H54 (cell line): ENCODE data around the gene TCEAL4.
A peak's percentile ranks its signal among the peaks of the same experiment; 100 is the strongest.
"Not testable (repeated sequence)": the region's sequence is repeated elsewhere in the genome, so short reads cannot be mapped to it uniquely, and the experiment has no call there.

Source experiments
- DNase-seq: peaks from one replicate; pipeline ENCODE4 v3.0.0; 2011; ENCODE audit warnings: low spot score, mixed read lengths; ENCODE audit not compliant: insufficient read length
- FAIRE-seq: peaks from 3 replicates; lab custom pipeline; 2011; peaks lifted over from hg19 to GRCh38; lab: Jason Lieb, UNC
- POLR2A ChIP-seq: IDR thresholded peaks from 2 replicates; pipeline ENCODE4 v1.6.1; 2011; ENCODE audit warnings: low read depth, mild to moderate bottlenecking, low read length

The TCEAL4 gene

GRCh38 chrX:103562801-103563200, 22.5 kb upstream of the TCEAL4 start:
- DNase-seq, result no peak
- no peak for TF ChIP-seq POLR2A
- peak; percentile 76 for FAIRE-seq

GRCh38 chrX:103565197-103565596, 20.1 kb upstream of the TCEAL4 start:
- FAIRE-seq (no peak), DNase-seq (no peak)
- no peak for TF ChIP-seq POLR2A

- FAIRE-seq, result no peak
- TF ChIP-seq POLR2A, result no peak
- no peak for DNase-seq
These were observed 19.6 kb upstream of the TCEAL4 start for GRCh38 chrX:103565752-103566151.

GRCh38 chrX:103571121-103571520, 14.2 kb upstream of the TCEAL4 start:
- TF ChIP-seq POLR2A, result no peak
- no peak for FAIRE-seq

GRCh38 chrX:103571726-103572125, 13.6 kb upstream of the TCEAL4 start:
- no peak for FAIRE-seq
- no peak for DNase-seq
- no peak for TF ChIP-seq POLR2A

More at GRCh38 chrX:103571121-103571520, 14.2 kb upstream of the TCEAL4 start:
- DNase-seq, result no peak

DNA sequence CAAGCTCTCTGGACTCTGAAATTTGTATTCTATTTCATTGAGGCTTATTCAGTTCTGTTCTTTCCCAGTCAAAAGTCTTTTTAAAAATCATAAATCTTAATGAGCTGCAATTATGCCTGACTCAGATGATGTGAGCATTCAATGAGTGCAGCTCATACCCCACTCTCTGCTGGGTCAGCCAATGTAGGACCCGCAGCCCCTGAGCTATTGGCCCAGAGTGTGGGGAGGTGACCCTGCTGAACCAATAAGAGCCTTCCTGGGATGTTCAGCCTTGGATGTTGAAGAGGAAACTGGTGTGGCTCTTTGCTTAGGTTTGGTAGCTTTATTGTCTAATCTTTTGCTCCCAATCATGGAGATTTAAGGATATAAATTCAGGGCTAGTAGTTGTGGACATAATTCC, 12.1 kb upstream of the TCEAL4 start:
- FAIRE-seq, result no peak
- no peak for TF ChIP-seq POLR2A
- no peak for DNase-seq

GRCh38 chrX:103584596-103584995, 719 bp upstream of the TCEAL4 start:
- FAIRE-seq, result no peak
- no peak for DNase-seq
- no peak for TF ChIP-seq POLR2A

- no peak for DNase-seq
- no peak for TF ChIP-seq POLR2A
These were observed 965 bp downstream of the TCEAL4 start for GRCh38 chrX:103586314-103586646.

GRCh38 chrX:103586659-103587058, 1.3 kb downstream of the TCEAL4 start:
- FAIRE-seq (no peak), DNase-seq (no peak)
- TF ChIP-seq POLR2A, result no peak

More at GRCh38 chrX:103586314-103586646, 965 bp downstream of the TCEAL4 start:
- FAIRE-seq, result no peak

DNA sequence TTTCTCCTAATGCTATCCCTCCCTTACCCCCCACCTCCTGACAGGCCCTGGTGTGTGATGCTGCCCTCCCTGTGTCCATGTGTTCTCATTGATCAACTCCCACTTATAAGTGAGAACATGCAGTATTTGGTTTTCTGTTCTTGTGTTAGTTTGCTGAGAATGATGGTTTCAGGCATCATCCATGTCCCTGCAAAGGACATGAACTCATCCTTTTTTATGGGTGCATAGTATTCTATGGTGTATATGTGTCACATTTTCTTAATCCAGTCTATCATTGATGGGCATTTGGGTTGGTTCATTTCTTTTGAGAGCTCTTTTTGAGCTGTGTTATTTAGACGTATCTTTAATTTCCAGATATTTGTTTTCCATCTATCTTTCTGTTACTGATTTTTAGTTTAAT, 7.0 kb downstream of the TCEAL4 start:
- DNase-seq, FAIRE-seq: not testable (repeated sequence)

GRCh38 chrX:103595202-103595601, 9.9 kb downstream of the TCEAL4 start:
- FAIRE-seq, DNase-seq: not testable (repeated sequence)

DNA sequence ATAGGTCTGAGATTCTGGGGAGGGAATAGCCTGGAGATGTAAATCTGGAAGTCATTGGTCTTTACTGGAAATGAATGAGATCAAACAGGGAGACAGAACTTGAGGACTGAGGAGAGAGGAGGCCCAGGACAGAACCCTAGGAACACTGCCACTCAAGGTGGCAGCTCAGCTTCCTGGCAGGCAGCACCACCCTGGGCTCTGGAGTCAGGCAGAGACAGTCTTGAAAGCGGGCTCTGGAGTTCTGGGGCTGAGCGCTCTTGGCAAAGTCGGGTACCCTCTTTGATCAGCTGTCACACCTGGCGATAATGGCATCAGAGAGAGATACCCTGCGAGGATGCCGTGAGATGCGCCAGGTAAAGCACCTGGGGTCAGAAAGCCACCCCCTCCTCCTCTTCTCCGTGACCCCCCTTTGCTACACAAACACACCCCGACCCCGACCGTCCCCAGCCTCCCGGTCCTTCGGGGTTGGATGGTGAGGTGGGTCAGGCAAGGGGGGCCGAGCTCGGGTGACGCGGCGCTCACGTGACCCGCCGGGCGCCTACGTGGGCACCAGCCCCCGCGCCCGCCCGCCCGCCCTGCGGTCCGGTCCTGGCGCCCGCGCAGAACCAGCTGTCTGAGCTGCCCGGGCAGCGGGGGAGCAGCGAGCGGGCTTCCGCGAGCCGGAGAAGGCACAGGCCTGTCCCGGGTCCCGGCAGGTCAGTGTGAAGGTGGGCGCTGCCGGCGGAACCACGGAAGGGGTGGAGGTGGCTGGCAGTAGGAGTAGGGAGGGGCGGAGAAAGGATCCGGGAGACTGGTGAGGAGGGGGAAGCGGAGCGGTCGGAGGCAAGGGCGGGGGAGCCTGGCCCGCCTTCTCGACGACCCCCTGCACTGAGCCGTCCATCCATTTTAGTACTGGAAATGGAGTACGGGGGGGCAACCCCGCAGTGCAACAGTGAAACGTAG, 22.3 kb downstream of the TCEAL4 start, which contains the start of gene TCEAL3:
Gene TCEAL3, plus strand, starts transcription at position 600 of the 942 bp plus-strand sequence. CDS start 1,102 bp downstream, outside the sequence.
- FAIRE-seq (no peak), DNase-seq (no peak)
- 0 out of 2 replicates have a peak, but pooled peaks have one; percentile 24 for TF ChIP-seq POLR2A

- TF ChIP-seq POLR2A, result no peak
- FAIRE-seq (no peak), DNase-seq (no peak)
These were observed 23.1 kb downstream of the TCEAL4 start for GRCh38 chrX:103608306-103608963.

GRCh38 chrX:103610282-103610681, 25.0 kb downstream of the TCEAL4 start:
- TF ChIP-seq POLR2A, result no peak
- FAIRE-seq, result no peak
- no peak for DNase-seq
